ENCODE results near the gene RTCB.
A peak's percentile ranks its signal among the peaks of the same experiment; 100 is the strongest.
"Not testable (repeated sequence)": the region's sequence is repeated elsewhere in the genome, so short reads cannot be mapped to it uniquely, and the experiment has no call there.

RTCB gene

GRCh38 chr22:32385681-32386080 is 26.4 kb downstream of the RTCB start:
- DNase-seq, result no peak

- no peak for DNase-seq
Observed at GRCh38 chr22:32380991-32381390, 31.1 kb downstream of the RTCB start.

GRCh38 chr22:32378707-32379272 is 33.3 kb downstream of the RTCB start:
- peak; percentile 38 for DNase-seq

DNA sequence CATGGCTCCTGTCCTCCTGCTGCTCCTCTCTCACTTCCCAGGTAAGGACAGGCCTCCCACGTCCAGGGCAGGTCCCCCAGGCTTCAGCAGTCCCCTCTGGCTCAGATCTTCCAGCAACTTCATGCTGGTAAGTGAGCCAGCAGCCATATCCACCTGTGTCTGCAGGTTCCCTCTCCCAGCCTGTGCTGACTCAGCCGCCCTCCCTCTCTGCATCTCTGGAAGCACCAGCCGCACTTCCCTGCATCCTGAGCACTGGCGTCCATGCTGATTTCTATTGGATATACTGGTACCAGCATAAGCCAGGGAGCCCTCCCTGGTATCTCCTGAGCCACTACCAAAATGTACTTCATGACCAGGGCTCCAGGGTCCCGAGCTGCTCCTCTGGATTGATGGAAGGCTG is 35.4 kb downstream of the RTCB start:
- DNase-seq, result no peak

DNA sequence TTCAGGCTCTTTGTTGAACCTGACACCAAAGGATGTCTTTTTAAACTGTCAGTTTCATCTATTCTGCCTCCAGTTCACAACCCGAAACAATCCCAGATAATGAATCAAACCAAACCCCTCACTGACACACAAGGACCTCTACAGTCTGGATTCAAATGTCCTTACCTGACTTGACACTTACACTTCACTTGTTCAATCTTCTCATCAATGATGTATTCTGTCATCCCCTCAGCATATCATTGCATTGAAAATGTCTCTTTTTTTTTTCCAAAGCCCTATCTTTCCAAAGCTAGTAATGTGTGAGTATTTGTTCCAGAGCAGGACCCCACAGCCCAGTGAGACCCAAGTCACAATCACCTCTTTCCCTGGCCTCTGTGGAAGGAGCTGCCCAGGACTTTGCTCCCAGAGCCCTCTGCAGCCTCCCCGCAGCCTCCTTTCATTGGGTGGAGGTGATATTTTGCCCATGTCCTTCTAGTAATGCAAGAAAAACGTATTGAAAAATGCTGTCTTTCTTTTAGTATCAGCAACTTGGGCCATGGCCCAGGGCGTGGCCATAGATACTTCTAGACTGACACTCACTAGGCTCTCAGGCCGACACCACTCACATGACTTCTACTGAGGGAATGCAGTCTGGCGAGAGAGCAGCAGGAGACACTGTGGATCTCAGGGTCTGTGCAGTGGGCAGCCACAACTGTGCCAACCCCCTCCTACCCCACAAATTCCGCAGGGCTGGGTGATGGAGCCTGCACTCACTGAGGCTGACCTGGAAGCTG is 36.2 kb downstream of the RTCB start:
- DNase-seq, result no peak

- no peak for DNase-seq
Observed at GRCh38 chr22:32364210-32364609, 47.8 kb downstream of the RTCB start.

- no peak for DNase-seq
Observed at GRCh38 chr22:32361257-32361656, 50.8 kb downstream of the RTCB start.

DNA sequence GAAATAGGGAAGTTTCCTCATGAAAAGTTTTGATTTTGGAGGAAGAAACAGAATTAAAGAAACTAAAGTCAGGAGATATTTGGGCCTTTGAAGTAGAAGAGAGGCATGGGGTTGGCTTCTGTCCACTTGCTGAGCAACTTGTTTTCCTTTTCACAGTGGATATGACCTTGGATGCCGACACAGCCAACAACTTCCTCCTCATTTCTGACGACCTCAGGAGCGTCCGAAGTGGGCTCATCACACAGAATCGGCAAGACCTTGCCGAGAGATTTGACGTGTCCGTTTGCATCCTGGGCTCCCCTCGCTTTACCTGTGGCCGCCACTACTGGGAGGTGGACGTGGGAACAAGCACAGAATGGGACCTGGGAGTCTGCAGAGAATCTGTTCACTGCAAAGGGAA is 52.0 kb downstream of the RTCB start:
- not testable (repeated sequence) for DNase-seq

DNA sequence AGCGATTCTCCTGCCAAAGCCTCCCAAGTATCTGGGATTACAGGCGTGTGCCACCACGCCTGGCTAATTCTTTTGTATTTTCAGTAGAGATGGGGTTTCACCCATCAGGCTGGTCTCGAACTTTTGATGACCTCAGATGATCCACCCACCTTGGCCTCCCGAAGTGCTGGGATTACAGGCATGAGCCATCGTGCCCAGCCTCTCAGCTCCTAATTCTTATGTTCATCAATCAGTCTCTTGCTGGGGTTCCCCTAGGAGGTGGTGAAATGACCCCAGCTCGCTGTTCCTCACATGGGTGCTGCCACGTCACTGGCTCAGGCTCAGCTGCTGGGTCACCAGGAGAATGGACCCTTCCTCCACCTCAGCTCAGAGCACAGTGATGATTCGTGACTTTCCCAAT is 54.5 kb downstream of the RTCB start, which contains the start of gene RFPL3:
Gene RFPL3, plus strand, starts transcription at position 301 of the 400 bp plus-strand sequence. CDS start 205 bp downstream, outside the sequence.
- not testable (repeated sequence) for DNase-seq

GRCh38 chr22:32355760-32356159 is 56.3 kb downstream of the RTCB start:
- no peak for DNase-seq

GRCh38 chr22:32354360-32355351 is 57.4 kb downstream of the RTCB start:
- no peak for DNase-seq

DNA sequence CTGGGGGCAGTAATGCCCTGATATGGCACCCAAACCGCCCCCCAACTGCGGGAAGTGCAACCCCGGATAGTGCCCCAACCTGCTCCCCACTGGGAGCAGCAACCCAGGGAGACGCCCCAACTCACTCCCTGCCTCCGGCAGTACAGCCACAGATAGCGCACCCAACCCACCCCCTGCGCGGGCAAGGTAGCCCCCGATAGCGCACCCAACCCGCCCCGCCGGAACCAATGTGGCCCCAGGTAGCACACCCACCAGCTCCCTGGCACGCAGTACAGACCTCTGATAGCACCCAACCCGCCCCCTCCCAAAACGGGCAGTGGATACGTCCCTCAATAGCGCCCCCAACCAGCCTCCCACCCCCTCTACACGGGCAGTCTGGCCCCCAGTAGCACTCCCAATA is 58.2 kb downstream of the RTCB start:
- DNase-seq, result no peak

DNA sequence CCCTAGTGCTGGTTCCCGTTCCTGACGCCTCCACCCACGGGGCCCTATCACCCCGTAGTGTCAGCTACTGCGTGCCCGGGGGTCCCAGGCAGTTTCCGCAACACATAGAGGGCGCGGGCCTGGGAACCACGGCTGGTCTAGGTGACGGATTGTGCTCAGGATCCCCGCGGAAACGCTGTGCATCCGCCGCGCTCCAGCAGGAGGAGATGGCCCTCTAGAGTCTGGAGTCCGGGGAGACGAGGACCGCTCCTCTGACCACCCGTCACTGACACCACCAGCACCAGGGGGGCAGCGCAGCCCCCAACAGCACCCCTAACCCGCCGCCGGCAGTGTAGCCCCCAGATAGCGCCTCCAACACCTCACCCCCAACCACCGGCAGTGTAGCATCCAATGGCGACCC is 58.8 kb downstream of the RTCB start:
- DNase-seq, result no peak

GRCh38 chr22:32352681-32353080 is 59.4 kb downstream of the RTCB start:
- no peak for DNase-seq

- not testable (repeated sequence) for DNase-seq
Observed at GRCh38 chr22:32351875-32352274, 60.2 kb downstream of the RTCB start.

DNA sequence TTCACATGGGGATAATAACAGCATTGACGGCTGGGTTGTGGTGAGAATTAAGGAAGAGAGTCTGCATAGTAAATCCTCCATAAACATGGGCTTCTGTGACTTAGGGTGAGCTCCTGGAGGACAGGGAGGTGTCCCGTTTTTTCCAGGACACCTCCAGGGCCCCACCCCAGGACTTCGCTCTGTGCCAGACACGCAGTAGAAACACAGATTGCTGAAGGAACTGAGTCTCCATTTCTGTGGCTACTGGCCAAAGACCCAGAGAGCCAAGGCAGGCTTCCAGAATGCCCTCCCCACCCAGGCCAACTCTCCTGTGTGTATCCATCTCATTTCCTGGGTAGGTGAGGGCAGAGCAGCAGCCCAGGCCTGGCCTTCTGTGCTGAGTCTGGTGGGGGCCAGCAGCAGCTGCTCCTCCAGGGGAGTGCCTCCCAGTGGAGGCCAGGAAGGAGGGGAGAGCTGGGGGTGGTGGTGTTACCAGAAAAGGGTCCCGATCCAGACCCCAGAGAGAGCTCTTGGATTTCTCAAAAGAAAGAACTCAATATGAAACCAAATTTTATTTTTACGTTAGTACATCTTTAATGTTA is 63.9 kb downstream of the RTCB start:
- no peak for DNase-seq

- DNase-seq, result no peak
Observed at GRCh38 chr22:32343941-32344340, 68.1 kb downstream of the RTCB start.

- DNase-seq, result no peak
Observed at GRCh38 chr22:32342977-32343376, 69.1 kb downstream of the RTCB start.

GRCh38 chr22:32341122-32341740 is 70.8 kb downstream of the RTCB start:
- DNase-seq, result no peak

DNA sequence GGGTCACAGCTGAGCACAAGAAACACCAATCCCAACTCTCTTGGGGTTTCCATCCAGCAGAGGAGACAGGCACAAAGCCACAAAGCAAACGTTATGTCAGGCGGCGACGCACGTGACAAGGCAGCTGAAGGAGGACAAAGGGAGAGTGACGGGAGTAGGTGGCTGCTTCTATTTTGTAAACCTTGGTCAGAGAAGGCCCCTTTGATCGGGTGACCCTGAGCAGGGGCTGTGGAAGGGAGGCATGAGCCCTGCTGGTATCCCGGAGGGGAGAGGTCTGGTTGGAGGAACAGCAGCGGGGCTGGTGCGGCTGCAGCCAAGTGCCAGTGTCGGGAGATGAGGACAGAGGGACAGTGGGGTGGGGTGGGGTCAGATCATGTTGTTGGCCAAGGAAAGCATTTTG is 71.6 kb downstream of the RTCB start:
- DNase-seq, result no peak

- no peak for DNase-seq
Observed at GRCh38 chr22:32339190-32340012, 72.6 kb downstream of the RTCB start.

GRCh38 chr22:32338757-32339156 is 73.3 kb downstream of the RTCB start:
- DNase-seq, result no peak

Data from activated T-cell treated with anti-CD3 and anti-CD28 coated beads, Interleukin-2, amount 50 U/mL, for 48 hours (primary cell).